Liver (tissue), 9 donors: ENCODE measurements around the gene CCDC106. TPM values are rescaled to one million over a fixed set of nuclear protein-coding genes. Genes with fewer than 3 reads are reported as not detected.

Source experiments
- DNase-seq: peaks from one replicate; pipeline ENCODE4 v3.0.0-alpha.2; 2017; ENCODE audit warnings: low spot score
- H3K27ac ChIP-seq, 2 donors: one replicate each; pipeline ENCODE4 v1.7.0; 2013; ENCODE audit warnings: inconsistent platforms in 2 of 2, low read length in 2 of 2, control low read depth in 1 of 2, low read depth in 1 of 2, mild to moderate bottlenecking in 1 of 2
- H3K27me3 ChIP-seq, 4 donors: one replicate each; pipeline versions ENCODE4 v1.6.1 to v1.7.0; 2013; ENCODE audit warnings: low read length in 3 of 4, inconsistent platforms in 1 of 4, mild to moderate bottlenecking in 1 of 4, moderate library complexity in 1 of 4; ENCODE audit not compliant: control insufficient read depth in 4 of 4, insufficient read depth in 4 of 4
- H3K36me3 ChIP-seq, 4 donors: one replicate each; pipeline versions ENCODE4 v1.6.1 to v1.7.0; 2013; ENCODE audit warnings: low read length in 3 of 4, mild to moderate bottlenecking in 3 of 4, low read depth in 1 of 4, moderate library complexity in 1 of 4; ENCODE audit not compliant: control insufficient read depth in 4 of 4, insufficient read depth in 3 of 4
- H3K4me1 ChIP-seq, 4 donors: one replicate each; pipeline versions ENCODE4 v1.6.1 to v1.7.0; 2013; ENCODE audit warnings: low read length in 3 of 4, mild to moderate bottlenecking in 3 of 4, moderate library complexity in 1 of 4; ENCODE audit not compliant: control insufficient read depth in 4 of 4, insufficient read depth in 4 of 4
- H3K4me3 ChIP-seq, 3 donors: one replicate each; pipeline versions ENCODE4 v1.6.1 to v1.7.0; 2013; ENCODE audit warnings: low read length in 3 of 3, control low read depth in 1 of 3, low read depth in 1 of 3, mild to moderate bottlenecking in 1 of 3
- H3K9ac ChIP-seq, 2 donors: one replicate each; pipeline ENCODE4 v1.7.0; 2013; ENCODE audit warnings: low read length in 2 of 2, mild to moderate bottlenecking in 2 of 2, moderate library complexity in 2 of 2, control low read depth in 1 of 2, low read depth in 1 of 2
- H3K9me3 ChIP-seq, 4 donors: one replicate each; pipeline versions ENCODE4 v1.6.1 to v1.7.0; 2013; ENCODE audit warnings: low read length in 3 of 4; ENCODE audit not compliant: control insufficient read depth in 4 of 4
- ATF3 ChIP-seq: IDR thresholded peaks from 2 replicates; pipeline ENCODE4 v1.6.1; 2016; ENCODE audit warnings: antibody characterized with exemption
- EGR1 ChIP-seq, 2 donors: IDR thresholded peaks; 2 replicates each; pipeline ENCODE4 v1.6.1; 2016 to 2018; ENCODE audit warnings: antibody characterized with exemption in 2 of 2, low read depth in 2 of 2
- FOXA1 ChIP-seq: IDR thresholded peaks from 2 replicates; pipeline ENCODE4 v1.6.1; 2016; ENCODE audit warnings: antibody characterized with exemption
- FOXA2 ChIP-seq: IDR thresholded peaks from 2 replicates; pipeline ENCODE4 v1.6.1; 2016; ENCODE audit warnings: antibody characterized with exemption
- GABPA ChIP-seq, 2 donors: IDR thresholded peaks in 1 of 2; conservative IDR thresholded peaks in 1 of 2; 2 replicates each; pipeline ENCODE4 v1.6.1; 2016; ENCODE audit warnings: antibody characterized with exemption in 2 of 2, mild to moderate bottlenecking in 1 of 2, moderate library complexity in 1 of 2
- HNF4A ChIP-seq, 2 donors: conservative IDR thresholded peaks; 2 replicates each; pipeline ENCODE4 v1.6.1; 2016; ENCODE audit warnings: antibody characterized with exemption in 2 of 2, mild to moderate bottlenecking in 2 of 2
- HNF4G ChIP-seq: IDR thresholded peaks from 2 replicates; pipeline ENCODE4 v1.6.1; 2016; ENCODE audit warnings: antibody characterized with exemption
- JUND ChIP-seq, 2 donors: IDR thresholded peaks; 2 replicates each; pipeline ENCODE4 v1.6.1; 2016; ENCODE audit warnings: antibody characterized with exemption in 2 of 2
- NR2F2 ChIP-seq: IDR thresholded peaks from 2 replicates; pipeline ENCODE4 v1.6.1; 2016; ENCODE audit warnings: antibody characterized with exemption
- RXRA ChIP-seq, 2 donors: IDR thresholded peaks; 2 replicates each; pipeline ENCODE4 v1.6.1; 2017 to 2018; ENCODE audit warnings: antibody characterized with exemption in 2 of 2, mild to moderate bottlenecking in 1 of 2
- SP1 ChIP-seq: IDR thresholded peaks from 2 replicates; pipeline ENCODE4 v1.6.1; 2018; ENCODE audit warnings: antibody characterized with exemption, mild to moderate bottlenecking
- TAF1 ChIP-seq: conservative IDR thresholded peaks from 2 replicates; pipeline ENCODE4 v1.6.1; 2016; ENCODE audit warnings: antibody characterized with exemption, mild to moderate bottlenecking
- YY1 ChIP-seq: IDR thresholded peaks from 2 replicates; pipeline ENCODE4 v1.6.1; 2016; ENCODE audit warnings: antibody characterized with exemption, mild to moderate bottlenecking
- WGBS: extraction: QIAGEN DNeasy Blood & Tissue Kit; methylation state at CpG from one replicate; pipeline ENCODE4 v1.1.7; 2013; 5-methylcytosine and 5-hydroxymethylcytosine counted together
- polyA plus RNA-seq, 2 donors: library from polyadenylated mRNA; stranded (reverse) in 1 of 2; unstranded in 1 of 2; fragments of 200-250 nt in 1 of 2; fragments of >200 nt in 1 of 2; fragmentation: Nextera tagmentation in 1 of 2; extraction: Ambion mirVana in 1 of 2; gene quantifications; one replicate each; pipeline versions ENCODE4 v1.2.1 to v1.2.3, GENCODE V29; 2013 to 2015
- total RNA-seq, 2 donors: library from RNA; depleted of rRNA; stranded (reverse); fragments of >200 nt; gene quantifications; one replicate each; pipeline ENCODE4 v1.2.3, GENCODE V29; 2014
- TF ChIP-seq, protein P1 (sequence below): fragments of 150-350 bp; IDR thresholded peaks from 2 replicates; pipeline ENCODE4 v1.5.1; 2017; ENCODE audit warnings: improper control_type of control experiment, low read depth, low read length; ENCODE audit not compliant: missing input control
- TF ChIP-seq, protein P2 (sequence below): IDR thresholded peaks from 2 replicates; pipeline ENCODE4 v1.6.1; 2016; ENCODE audit warnings: antibody characterized with exemption
- TF ChIP-seq, protein P3 (sequence below): IDR thresholded peaks from 2 replicates; pipeline ENCODE4 v1.6.1; 2016; ENCODE audit warnings: antibody characterized with exemption, mild to moderate bottlenecking
- donor health status: healthy.
- donor health status: healthy.
- donor health status: healthy.
- donor health status: healthy.
- donor health status: healthy.

CCDC106 gene
- total and polyA plus RNA-seq, 4 donors = 3.6 to 13.5 (median 5.9) TPM

DNA sequence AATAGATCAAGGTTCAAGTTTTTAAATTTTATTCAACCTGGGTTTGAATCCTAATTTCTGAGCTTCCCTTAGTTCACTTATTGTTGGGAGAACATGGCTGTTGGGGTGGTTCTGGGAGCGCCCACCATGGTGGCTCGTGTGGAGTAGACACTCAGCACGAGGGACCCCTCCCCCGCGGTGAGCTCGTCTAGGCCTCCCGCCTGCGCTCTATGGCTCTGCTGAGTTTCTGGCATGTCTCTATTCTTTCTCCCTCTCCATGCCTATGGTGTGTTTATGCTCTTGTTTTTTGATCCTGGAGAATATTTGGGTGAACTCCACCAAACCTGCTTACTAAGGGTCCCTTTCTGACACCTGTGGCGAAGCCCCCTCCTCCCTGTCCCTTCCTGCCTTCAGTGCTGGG lies 25.5 kb downstream of the CCDC106 start:
- no peaks in the 10 kb centered on the region for H3K9me3 ChIP-seq
- no peak overlapping the region for H3K27ac ChIP-seq
- no peak overlapping the region for H3K9ac ChIP-seq
- H3K27me3 ChIP-seq = no peaks in the 10 kb centered on the region
- no peak for DNase-seq
- peaks cover 7 to 32% (median 19%) of the 10 kb centered on the region in 4 donors for H3K36me3 ChIP-seq
- 84% methylated on average over 9 of the region's 9 CpGs for WGBS
- TF ChIP-seq, protein P1, sequence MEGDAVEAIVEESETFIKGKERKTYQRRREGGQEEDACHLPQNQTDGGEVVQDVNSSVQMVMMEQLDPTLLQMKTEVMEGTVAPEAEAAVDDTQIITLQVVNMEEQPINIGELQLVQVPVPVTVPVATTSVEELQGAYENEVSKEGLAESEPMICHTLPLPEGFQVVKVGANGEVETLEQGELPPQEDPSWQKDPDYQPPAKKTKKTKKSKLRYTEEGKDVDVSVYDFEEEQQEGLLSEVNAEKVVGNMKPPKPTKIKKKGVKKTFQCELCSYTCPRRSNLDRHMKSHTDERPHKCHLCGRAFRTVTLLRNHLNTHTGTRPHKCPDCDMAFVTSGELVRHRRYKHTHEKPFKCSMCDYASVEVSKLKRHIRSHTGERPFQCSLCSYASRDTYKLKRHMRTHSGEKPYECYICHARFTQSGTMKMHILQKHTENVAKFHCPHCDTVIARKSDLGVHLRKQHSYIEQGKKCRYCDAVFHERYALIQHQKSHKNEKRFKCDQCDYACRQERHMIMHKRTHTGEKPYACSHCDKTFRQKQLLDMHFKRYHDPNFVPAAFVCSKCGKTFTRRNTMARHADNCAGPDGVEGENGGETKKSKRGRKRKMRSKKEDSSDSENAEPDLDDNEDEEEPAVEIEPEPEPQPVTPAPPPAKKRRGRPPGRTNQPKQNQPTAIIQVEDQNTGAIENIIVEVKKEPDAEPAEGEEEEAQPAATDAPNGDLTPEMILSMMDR = no peak
- TF ChIP-seq SP1 (no peak), ATF3 (no peak), FOXA1 (no peak), RXRA (IDR thresholded peaks at IDR 0.05) (no peak), FOXA2 (no peak), GABPA (IDR thresholded peaks at IDR 0.05 in 1 of 2, conservative IDR thresholded peaks at IDR 0.05 in 1 of 2) (no peak), TAF1 (no peak), HNF4G (no peak)
- TF ChIP-seq, protein P2, sequence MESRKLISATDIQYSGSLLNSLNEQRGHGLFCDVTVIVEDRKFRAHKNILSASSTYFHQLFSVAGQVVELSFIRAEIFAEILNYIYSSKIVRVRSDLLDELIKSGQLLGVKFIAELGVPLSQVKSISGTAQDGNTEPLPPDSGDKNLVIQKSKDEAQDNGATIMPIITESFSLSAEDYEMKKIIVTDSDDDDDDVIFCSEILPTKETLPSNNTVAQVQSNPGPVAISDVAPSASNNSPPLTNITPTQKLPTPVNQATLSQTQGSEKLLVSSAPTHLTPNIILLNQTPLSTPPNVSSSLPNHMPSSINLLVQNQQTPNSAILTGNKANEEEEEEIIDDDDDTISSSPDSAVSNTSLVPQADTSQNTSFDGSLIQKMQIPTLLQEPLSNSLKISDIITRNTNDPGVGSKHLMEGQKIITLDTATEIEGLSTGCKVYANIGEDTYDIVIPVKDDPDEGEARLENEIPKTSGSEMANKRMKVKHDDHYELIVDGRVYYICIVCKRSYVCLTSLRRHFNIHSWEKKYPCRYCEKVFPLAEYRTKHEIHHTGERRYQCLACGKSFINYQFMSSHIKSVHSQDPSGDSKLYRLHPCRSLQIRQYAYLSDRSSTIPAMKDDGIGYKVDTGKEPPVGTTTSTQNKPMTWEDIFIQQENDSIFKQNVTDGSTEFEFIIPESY = no peak
- peaks cover 7 to 52% (median 40%) of the 10 kb centered on the region in 4 donors for H3K4me1 ChIP-seq
- H3K4me3 ChIP-seq = no peak overlapping the region

- no peak overlapping the region for H3K9ac ChIP-seq
- no peak overlapping the region for H3K27ac ChIP-seq
- TF ChIP-seq ATF3 (no peak), YY1 (no peak), HNF4G (no peak)
- TF ChIP-seq, protein P1 = no peak
- H3K4me3 ChIP-seq = no peak overlapping the region
- no peak for DNase-seq
- 82% methylated on average over 15 of the region's 15 CpGs for WGBS
- H3K27me3 ChIP-seq = no peaks in the 10 kb centered on the region
- peaks cover 7 to 32% (median 19%) of the 10 kb centered on the region in 4 donors for H3K36me3 ChIP-seq
- peaks cover 7 to 56% (median 45%) of the 10 kb centered on the region in 4 donors for H3K4me1 ChIP-seq
- no peaks in the 10 kb centered on the region for H3K9me3 ChIP-seq
Measured at GRCh38 chr19:55673889-55674288, 25.9 kb downstream of the CCDC106 start.

DNA sequence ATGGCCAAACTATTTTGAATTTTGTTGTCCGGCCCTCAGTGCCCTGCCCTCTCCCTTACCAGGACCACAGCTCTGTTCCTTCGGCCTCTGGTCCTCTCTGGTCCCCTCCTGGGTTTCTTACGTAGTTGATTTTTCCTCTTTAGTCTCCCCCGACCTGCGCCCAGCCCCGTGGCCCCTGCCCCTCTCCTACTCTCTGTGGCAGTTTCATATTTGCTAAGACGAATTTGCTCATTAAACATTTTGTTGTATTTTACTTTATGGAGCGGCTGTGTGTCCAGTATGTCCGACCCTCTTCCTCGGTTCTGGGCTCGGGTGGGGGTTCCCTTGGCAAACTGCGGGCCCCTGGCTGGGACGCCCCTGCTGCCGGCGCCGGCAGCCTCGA lies 26.4 kb downstream of the CCDC106 start:
- Histone ChIP-seq H3K27me3 (no peaks in the 10 kb centered on the region), H3K9me3 (no peaks in the 10 kb centered on the region), H3K36me3 (peaks cover 7 to 32% (median 16%) of the 10 kb centered on the region in 4 donors), H3K4me1 (peaks cover 7 to 62% (median 50%) of the 10 kb centered on the region in 4 donors), H3K9ac (no peak overlapping the region), H3K27ac (peak overlapping the region; percentile 80 to 89), H3K4me3 (peak overlapping the region in 2 of 3 donors; percentile 6 to 95)
- DNase-seq = no peak
- WGBS = 24% methylated on average over 17 of the region's 17 CpGs
- TF ChIP-seq, protein P1 = no peak
- TF ChIP-seq EGR1 (IDR thresholded peaks at IDR 0.05; ENCODE audit: low read depth in 2 of 2) = no peak
- TF ChIP-seq GABPA (IDR thresholded peaks at IDR 0.05 in 1 of 2, conservative IDR thresholded peaks at IDR 0.05 in 1 of 2) = no peak
- TF ChIP-seq JUND (IDR thresholded peaks at IDR 0.05) = no peak
- no peak for TF ChIP-seq HNF4A (conservative IDR thresholded peaks at IDR 0.05)
- TF ChIP-seq, protein P3, sequence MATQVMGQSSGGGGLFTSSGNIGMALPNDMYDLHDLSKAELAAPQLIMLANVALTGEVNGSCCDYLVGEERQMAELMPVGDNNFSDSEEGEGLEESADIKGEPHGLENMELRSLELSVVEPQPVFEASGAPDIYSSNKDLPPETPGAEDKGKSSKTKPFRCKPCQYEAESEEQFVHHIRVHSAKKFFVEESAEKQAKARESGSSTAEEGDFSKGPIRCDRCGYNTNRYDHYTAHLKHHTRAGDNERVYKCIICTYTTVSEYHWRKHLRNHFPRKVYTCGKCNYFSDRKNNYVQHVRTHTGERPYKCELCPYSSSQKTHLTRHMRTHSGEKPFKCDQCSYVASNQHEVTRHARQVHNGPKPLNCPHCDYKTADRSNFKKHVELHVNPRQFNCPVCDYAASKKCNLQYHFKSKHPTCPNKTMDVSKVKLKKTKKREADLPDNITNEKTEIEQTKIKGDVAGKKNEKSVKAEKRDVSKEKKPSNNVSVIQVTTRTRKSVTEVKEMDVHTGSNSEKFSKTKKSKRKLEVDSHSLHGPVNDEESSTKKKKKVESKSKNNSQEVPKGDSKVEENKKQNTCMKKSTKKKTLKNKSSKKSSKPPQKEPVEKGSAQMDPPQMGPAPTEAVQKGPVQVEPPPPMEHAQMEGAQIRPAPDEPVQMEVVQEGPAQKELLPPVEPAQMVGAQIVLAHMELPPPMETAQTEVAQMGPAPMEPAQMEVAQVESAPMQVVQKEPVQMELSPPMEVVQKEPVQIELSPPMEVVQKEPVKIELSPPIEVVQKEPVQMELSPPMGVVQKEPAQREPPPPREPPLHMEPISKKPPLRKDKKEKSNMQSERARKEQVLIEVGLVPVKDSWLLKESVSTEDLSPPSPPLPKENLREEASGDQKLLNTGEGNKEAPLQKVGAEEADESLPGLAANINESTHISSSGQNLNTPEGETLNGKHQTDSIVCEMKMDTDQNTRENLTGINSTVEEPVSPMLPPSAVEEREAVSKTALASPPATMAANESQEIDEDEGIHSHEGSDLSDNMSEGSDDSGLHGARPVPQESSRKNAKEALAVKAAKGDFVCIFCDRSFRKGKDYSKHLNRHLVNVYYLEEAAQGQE = no peak
- TF ChIP-seq NR2F2 = no peak
